CD4-positive, alpha-beta T cell treated with Interleukin-15 for 4 hours (primary cell): ENCODE results near the gene STARD10.
"Not testable (repeated sequence)": the region's sequence is repeated elsewhere in the genome, so short reads cannot be mapped to it uniquely, and the experiment has no call there.

Experiments
- DNase-seq: peaks from one replicate; pipeline ENCODE4 v3.0.0-alpha.2; 2020; ENCODE audit warnings: low spot score

Gene STARD10

DNA sequence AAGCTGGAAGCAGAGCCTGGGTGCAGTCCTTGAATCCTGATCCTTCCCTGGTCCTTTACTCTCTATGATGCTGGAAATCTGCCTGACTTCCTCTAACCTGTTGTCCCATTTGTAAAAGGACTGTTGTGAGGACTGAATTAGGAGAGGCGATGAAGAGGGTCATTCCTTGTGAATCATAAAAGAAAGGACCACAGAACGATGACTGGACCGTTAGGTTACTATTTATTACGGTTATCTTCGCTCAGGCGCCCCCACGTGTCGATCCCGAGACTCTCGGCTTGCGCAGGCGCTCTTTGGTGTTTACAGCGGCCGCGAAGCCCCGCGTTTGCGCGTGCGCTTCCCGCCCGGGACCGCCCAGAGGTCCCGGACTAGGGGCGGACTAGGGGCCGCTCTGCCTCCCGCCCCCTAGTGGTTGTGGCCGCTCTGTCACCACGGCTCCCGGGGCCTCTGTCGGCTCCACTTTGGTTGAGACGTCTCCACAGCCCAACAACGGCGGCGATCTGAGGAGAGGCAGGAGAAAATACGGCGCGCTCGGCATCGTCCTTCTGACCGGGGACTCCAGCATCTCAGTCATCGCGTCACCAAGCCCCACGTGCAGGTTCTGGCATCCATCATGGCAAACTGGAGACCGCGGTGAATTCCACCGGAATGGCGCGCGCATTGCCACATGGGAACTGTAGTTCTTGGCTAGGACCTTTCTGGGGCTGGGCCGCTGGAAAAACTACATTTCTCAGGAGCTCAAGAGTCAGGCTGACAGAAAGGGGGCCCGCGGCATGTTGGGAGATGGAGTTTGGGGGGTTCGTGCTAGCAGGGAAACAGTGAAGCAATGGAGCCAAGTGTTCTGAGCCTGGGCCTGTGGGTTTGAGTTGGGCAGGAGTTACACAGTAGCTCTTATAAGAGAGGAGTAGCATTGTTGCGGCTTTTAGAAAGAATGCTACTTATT lies at the start of gene STARD10:
STARD10 (minus strand) TSS at position 623 of the 943 bp plus-strand sequence. CDS start 12,866 bp downstream, outside the sequence.
- peak; percentile 95 for DNase-seq

GRCh38 chr11:72842653-72843330 lies 48.9 kb upstream of the STARD10 start:
- no peak for DNase-seq

DNA sequence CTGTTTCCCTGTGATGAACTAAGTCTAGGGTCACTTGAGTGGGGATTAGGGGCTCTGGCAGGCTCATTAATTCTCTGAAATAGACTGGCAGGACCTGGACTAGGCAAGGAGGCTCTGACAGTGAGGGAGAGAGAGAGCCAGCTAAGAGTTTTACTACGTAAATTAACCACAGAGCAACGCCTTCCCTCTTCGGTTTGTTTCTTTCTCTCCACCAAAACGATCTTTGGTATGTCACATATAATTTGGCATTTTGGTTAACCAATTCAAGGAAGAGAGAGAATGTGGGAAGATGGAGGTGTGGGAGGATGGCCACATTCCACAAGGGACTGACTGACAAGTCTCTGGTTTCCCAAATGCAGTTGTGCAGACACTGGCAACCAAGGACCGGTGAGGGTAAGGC lies 48.3 kb upstream of the STARD10 start:
- no peak for DNase-seq

DNA sequence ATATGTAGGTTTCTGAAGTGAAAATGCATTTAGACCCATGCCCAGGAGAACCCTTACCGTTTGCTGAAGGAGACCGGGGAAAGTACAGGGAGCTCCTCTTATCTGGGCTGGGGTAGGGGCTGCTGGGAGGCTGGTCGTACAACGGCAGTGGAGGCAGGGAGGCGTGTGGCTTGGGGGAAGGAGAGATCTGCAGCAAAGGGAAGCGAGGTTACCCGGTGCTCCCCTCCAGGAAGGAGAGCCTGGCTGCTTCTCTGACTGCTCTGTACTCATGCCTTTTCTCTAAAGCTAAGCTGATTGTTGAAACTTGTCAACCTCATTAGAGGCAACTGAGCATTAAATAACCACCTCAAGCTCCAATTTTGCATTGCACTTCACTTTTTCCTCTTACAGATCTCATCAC lies 47.5 kb upstream of the STARD10 start:
- DNase-seq, result no peak

DNA sequence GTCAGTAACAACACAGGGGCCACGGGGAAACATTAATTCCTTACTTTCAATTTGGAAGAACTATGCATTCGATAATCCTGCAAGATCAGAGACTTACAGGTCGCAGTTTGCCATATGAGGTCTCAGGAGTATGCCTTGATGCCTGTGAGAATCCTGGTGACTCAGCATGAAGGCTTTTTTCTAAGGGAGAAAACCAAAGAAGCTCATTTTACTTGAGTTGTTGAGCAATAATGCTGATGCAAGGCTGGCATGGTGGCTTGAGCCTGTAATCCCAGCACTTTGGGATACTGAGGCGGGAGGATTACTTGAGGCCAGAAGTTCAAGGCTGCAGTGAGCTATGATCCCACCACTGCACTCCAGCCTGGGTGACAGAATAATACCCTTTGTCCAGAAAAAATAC lies 46.9 kb upstream of the STARD10 start:
- DNase-seq, result no peak

GRCh38 chr11:72838691-72839305 lies 45.0 kb upstream of the STARD10 start:
- no peak for DNase-seq

- no peak for DNase-seq
Observed at GRCh38 chr11:72836111-72836510, 42.3 kb upstream of the STARD10 start.

- DNase-seq, result no peak
Observed at GRCh38 chr11:72834905-72835304, 41.1 kb upstream of the STARD10 start.

DNA sequence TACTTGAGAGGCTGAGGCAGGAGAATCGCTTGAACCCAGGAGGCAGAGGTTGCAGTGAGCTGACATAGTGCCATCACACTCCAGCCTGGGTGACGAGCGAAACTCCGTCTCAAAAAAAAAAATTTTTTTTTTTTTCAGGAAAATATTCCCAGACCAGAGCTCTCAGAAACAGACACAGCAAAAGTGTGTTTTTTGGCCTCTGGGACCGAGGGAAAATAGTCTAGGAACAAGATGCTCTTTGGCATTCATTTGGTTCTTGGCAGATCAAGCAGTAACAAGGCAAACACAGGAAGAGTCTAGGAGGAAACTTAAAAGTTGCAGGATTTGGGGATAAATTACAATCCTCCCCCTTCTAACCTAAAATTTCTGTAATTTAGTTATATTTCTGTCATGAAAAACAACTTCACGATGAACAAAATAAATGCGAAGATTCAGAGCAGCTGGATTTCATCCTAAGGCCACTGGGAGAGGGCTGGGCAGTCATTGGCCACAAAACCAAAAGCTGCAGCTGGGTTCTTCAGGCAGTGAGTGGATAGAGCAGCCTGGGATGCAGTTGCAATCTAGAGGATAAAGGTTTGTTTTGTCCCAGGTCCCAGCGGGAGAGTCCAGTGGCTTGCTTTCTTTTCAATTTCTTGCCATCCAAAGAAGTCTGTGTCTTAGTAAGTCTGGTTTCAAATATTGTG lies 40.1 kb upstream of the STARD10 start:
- no peak for DNase-seq

DNA sequence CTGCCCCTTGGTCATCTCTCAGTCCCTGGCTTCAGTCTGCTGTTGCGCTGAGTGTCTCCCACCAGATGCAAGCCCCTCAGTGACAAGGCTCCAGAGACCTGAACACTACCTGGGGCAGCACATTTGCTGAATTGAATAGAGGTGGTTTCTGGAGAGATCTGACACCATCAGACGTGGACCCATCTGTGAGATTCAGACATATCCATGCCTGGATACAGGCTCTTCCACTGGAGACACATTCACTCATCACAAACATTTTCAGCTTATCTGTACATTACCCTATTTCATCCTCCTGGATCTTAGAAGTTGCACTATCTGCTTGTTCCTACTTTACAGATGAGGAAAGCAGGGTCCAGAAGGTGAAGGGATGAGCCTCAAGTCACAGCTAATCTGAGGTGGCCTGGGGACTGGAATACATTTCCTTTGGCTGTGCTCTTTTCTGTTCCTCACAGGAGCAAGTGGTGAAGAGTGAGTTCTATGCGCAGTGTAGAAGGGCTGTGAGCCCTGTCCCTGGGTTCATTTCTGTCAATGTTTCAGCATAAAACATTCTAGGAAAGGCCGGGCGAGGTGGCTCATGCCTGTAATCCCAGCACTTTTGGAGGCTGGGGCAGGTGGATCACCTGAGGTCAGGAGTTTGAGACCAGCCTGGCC lies 39.4 kb upstream of the STARD10 start:
- DNase-seq, result no peak

DNA sequence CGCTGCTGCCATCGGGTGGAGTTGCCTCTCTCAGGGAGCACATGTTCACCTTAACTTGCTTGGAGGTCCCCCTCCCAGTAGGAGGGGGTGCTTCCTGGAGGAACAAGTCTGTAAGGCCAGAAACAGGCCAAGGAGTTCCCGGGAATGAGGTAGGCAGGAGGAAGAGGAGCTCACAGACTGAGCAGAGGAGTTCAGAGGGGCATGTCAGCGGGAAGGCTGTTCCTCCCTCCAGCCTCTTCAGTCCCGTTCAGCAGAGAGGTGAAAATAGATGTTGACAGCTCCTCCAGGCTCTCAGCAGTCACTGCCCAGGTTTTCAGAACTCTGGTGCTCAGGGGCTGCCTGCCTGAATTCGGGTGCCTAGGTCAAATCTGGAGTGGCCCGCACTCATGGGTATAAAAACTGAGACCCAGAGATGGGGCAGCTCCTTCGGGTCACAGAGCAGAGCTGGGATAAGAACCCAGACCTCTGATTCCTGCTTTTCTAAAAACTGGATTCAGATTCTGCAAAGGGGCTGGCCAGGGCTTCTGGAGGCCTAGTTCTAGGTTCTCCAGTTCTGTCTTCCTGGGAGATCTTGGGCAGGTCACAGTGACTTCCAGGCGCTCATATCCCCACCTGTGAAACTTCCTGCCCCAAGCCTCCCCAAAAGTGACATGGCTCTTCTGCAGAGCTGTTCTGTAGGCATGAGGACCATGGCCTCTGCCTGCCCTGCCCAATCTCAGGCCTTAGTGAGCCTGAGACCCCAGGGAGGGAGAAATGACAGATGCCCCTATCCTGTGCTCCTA lies 38.6 kb upstream of the STARD10 start:
- DNase-seq, result no peak

DNA sequence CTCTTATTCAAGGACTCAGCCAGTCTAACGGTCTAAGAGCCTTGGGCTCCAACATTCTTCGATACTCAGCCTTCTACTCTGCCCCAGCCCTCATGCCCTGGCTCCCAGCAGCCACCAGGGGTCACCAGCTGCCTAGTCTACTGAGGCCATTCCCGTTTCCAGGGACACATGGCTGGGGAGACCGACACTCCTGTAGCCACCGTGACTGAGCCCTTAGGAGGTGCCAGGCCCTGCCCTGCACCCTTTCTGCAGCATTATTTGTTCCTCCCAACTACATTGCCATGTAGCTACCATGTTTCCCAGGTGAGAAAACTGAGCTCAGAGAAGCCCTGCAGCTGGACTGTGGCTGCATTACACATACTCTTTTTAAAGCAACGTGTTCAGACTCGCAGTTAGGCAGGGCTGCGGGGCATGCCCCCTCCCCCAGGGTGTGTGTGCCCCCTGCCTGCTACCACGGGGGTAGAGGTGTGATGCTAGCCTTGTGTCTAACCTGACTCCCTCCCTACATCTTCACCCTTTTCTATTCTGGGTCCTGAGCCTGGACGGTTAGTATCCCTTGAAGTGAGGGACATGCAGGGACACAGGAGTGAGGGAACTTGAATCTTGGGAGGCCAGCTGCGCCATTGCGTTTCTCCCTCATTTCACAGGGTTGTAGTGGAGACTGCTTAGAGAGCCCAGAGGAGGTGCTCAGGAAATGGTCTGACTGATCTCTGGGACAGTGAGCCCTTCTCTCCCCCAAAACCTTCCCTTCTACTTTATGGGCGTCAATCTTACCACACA lies 37.9 kb upstream of the STARD10 start:
- peak; percentile 52 for DNase-seq

DNA sequence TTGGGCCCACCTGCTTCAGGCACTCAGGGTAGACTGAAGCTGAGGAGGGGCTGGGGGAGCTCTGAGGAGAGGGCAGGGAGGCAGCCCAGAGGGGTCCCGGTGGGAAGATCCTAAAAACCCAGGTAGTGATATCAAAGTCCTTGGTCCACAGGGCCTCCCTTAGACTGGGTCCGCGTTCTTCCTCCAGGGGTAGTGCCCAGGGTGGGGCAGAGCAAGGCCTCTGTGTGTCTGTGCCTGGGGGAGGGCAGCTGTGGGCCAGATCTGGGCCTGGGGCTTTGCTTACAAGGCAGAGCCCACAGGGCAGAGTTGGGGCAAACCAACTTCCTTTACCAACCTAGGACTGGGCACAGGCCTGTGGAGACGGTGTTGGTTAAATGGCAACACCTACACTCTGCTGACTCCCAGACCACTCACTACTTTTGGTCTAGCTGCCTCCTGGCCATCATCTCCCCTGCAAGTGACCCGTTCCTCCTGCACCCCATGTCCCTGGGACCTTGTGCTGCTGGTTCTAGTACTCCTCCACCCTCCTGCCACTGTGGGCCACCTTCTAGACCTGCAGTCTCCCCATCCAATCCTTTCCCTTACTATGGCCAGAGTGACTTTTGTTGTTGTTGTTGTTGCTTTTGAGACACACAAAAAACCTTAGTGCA lies 36.2 kb upstream of the STARD10 start:
- no peak for DNase-seq

DNA sequence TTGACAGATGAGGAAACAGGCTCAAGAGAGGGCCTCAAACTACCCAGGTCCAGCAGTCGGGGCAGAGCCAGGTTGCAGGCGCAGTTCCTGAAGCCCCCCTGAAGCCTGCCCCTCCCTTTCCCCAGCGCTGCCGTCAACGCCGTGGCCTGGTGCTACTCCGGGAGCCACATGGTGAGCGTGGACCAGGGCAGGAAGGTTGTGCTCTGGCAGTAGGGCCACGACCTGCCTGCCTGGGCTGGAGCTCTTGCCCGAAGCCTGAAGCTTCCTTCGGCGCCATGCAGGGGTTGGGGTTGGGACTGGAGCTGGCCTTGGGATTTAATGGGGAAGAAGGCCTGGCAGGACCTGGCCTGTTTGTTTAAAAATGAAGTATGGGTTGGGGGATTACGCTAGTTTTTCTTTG lies 35.3 kb upstream of the STARD10 start:
- no peak for DNase-seq

DNA sequence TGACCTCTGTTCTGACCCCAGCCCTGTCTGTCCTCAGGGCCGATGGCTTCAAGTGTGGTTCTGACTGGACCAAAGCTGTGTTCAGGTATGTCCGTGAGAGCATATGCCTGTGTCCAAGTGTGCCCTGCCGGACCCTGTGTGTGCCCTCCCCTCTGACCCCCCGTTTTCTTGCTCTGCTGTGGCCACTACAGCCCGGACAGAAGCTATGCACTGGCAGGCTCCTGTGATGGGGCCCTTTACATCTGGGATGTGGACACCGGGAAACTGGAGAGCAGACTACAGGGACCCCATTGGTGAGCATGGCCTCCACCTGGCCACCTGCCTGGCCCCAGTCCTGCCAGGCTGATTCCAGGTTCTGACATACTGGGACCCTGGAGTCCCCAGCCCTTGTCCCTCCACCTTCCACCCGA lies 34.9 kb upstream of the STARD10 start:
- DNase-seq, result no peak

- DNase-seq, result no peak
Observed at GRCh38 chr11:72828081-72828567, 34.3 kb upstream of the STARD10 start.

DNA sequence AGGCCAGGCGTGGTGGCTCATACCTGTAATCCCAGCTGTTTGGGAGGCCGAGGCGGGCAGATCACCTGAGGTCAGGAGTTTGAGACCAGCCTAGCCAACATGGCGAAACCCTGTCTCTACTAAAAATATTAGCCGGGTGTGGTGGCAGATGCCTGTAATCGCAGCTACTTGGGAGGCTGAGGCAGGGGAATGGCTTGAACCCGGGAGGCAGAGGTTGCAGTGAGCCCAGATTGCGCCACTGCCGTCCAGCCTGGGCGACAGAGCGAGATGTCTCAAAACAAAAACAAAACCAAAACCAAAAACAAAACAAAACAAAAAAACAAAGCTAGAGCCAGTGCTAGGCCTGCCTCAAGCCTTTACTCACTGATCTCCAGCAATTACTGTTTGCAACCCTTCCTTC lies 33.8 kb upstream of the STARD10 start:
- DNase-seq, result not testable (repeated sequence)

DNA sequence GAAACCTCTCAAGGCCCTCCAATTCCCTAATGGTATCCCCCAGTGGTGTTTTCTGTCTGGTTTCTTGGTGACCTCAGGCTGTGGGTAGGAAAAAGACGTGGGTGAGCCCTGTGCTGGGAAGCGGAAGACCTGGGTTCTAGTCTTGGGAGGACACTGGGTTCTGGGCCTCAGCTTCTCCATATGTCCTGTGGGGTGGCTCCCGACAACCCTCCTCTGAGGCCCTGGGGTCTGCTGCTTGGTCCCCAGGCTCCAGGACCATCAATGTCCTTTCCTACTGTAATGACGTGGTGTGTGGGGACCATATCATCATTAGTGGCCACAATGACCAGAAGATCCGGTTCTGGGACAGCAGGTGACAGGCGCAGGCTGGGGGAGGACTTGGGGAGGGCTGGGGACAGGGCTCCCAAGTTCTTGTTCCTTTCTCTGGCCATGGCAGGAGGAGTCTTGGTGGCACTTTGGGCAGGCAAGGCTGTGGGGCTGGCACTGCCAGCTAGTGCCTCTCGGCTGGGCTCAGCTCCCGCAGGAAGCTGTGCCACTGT lies 33.2 kb upstream of the STARD10 start:
- no peak for DNase-seq
